Nephron progenitor cell (in vitro differentiated cells): ENCODE data around the gene SIRPA.

Experiments used
- DNase-seq: peaks from one replicate; pipeline ENCODE4 v3.0.0; 2021
- H3K27ac Mint-ChIP-seq: 2 replicates; pipeline ENCODE4 v1.8.0; 2021; ENCODE audit warnings: mild to moderate bottlenecking, moderate library complexity, mixed read lengths
- H3K27me3 Mint-ChIP-seq: 2 replicates; pipeline ENCODE4 v1.8.0; 2021; ENCODE audit warnings: mild to moderate bottlenecking, low read depth, mixed read lengths; ENCODE audit not compliant: poor library complexity
- H3K36me3 Mint-ChIP-seq: 2 replicates; pipeline ENCODE4 v1.8.0; 2021; ENCODE audit warnings: low read depth, mixed read lengths
- H3K4me1 Mint-ChIP-seq: 2 replicates; pipeline ENCODE4 v1.8.0; 2021; ENCODE audit warnings: mixed read lengths
- H3K4me3 Mint-ChIP-seq: 2 replicates; pipeline ENCODE4 v1.8.0; 2021; ENCODE audit warnings: mild to moderate bottlenecking, moderate library complexity, mixed read lengths
- H3K9me3 Mint-ChIP-seq: 2 replicates; pipeline ENCODE4 v1.8.0; 2021; ENCODE audit warnings: mild to moderate bottlenecking, moderate library complexity, mixed read lengths
- CTCF ChIP-seq: fragments of 200-600 bp; sonication (generic); IDR thresholded peaks from 2 replicates; pipeline ENCODE4 v1.5.0; 2021; ENCODE audit warnings: antibody characterized with exemption

SIRPA gene

DNA sequence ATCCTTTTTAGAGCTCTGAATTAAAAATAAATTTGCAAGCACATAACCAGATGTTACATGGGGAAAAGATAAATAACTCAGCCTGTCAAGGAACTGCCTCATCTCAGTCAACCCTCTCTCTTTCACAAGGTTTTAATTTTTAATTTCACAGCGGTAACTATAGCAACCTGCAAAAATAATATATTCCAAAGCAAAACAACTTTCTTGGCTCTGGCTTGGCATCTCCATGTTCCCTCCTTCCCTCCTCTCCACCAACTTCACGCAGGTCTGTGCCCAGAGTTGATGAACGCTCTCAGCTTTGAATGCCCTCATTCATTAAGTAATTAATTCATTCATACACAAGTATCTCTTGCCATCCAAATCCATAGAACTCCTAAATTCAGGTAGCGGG lies 32.5 kb upstream of the SIRPA start:
- Mint-ChIP-seq H3K27me3 (peaks cover 4% of the 10 kb centered on the region), H3K27ac (no peak overlapping the region), H3K9me3 (no peaks in the 10 kb centered on the region), H3K4me3 (no peak overlapping the region), H3K36me3 (no peaks in the 10 kb centered on the region), H3K4me1 (peaks cover 41% of the 10 kb centered on the region)
- no peak for TF ChIP-seq CTCF
- no peak for DNase-seq

GRCh38 chr20:1863296-1863695 lies 31.9 kb upstream of the SIRPA start:
- Mint-ChIP-seq H3K9me3 (no peaks in the 10 kb centered on the region), H3K27ac (no peak overlapping the region), H3K36me3 (no peaks in the 10 kb centered on the region), H3K4me3 (no peak overlapping the region), H3K4me1 (peaks cover 38% of the 10 kb centered on the region), H3K27me3 (peaks cover 4% of the 10 kb centered on the region)
- DNase-seq: no peak
- TF ChIP-seq CTCF: no peak

- Mint-ChIP-seq H3K9me3 (no peaks in the 10 kb centered on the region), H3K27ac (no peak overlapping the region), H3K27me3 (peaks cover 4% of the 10 kb centered on the region), H3K4me3 (no peak overlapping the region), H3K4me1 (peaks cover 38% of the 10 kb centered on the region), H3K36me3 (no peaks in the 10 kb centered on the region)
- TF ChIP-seq CTCF: no peak
- no peak for DNase-seq
Measured at GRCh38 chr20:1866834-1867233, 28.4 kb upstream of the SIRPA start.

DNA sequence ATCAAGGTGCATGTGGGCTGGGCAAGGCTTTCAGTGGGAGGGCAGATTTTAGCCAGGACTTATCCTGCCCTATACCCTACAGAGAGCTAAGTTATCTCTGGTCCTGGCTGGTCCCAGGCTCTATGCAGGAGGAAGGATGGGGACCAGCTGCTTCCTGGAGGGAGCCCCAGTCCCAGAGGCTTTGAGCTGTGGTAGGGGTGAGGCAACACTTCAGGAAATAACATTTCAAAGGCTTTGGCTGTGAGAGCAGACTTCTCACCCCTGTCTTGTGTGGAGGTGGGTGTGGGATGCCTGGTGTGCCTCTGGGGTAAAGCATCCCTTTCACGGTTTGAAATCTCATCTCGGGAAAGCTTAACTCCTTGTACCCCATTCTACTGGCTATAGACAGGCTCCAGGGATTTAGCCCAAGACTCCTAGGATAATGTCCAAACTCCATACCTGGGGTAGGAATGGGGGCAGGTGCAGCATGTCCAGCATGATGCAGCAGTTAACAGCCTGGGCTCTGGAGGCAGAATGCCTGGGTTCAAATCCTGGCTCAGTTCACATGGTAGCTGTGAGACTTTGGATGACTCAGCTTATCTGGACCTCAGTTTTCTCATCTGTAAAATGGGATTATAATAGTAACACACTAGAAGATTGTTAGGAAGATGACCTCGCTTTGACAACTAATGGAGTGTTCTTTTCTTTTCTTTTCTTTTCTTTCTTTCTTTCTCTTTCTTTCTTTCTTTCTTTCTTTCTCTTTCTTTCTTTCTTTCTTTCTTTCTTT lies 27.5 kb upstream of the SIRPA start:
- H3K27me3 Mint-ChIP-seq: peaks cover 4% of the 10 kb centered on the region
- H3K9me3 Mint-ChIP-seq: no peaks in the 10 kb centered on the region
- no peak overlapping the region for H3K4me3 Mint-ChIP-seq
- no peak for TF ChIP-seq CTCF
- H3K36me3 Mint-ChIP-seq: no peaks in the 10 kb centered on the region
- no peak for DNase-seq
- peaks cover 34% of the 10 kb centered on the region for H3K4me1 Mint-ChIP-seq
- H3K27ac Mint-ChIP-seq: no peak overlapping the region

- DNase-seq: no peak
- TF ChIP-seq CTCF: no peak
- no peak overlapping the region for H3K27ac Mint-ChIP-seq
- no peaks in the 10 kb centered on the region for H3K36me3 Mint-ChIP-seq
- H3K4me1 Mint-ChIP-seq: peaks cover 31% of the 10 kb centered on the region
- no peaks in the 10 kb centered on the region for H3K9me3 Mint-ChIP-seq
- H3K27me3 Mint-ChIP-seq: peaks cover 4% of the 10 kb centered on the region
- H3K4me3 Mint-ChIP-seq: no peak overlapping the region
Measured at GRCh38 chr20:1868856-1869255, 26.4 kb upstream of the SIRPA start.

- Mint-ChIP-seq H3K27me3 (peaks cover 7% of the 10 kb centered on the region), H3K4me3 (no peak overlapping the region), H3K27ac (no peak overlapping the region), H3K9me3 (no peaks in the 10 kb centered on the region), H3K4me1 (peaks cover 40% of the 10 kb centered on the region), H3K36me3 (no peaks in the 10 kb centered on the region)
- no peak for TF ChIP-seq CTCF
- DNase-seq: no peak
Measured at GRCh38 chr20:1870323-1870722, 24.9 kb upstream of the SIRPA start.
